Activated T-cell treated with anti-CD3 and anti-CD28 coated beads for 4 hours (primary cell): Measurements from ENCODE around the gene IP6K1.

Experiments
- DNase-seq: peaks from one replicate; pipeline ENCODE4 v3.0.0-alpha.2; 2020

The IP6K1 gene

DNA sequence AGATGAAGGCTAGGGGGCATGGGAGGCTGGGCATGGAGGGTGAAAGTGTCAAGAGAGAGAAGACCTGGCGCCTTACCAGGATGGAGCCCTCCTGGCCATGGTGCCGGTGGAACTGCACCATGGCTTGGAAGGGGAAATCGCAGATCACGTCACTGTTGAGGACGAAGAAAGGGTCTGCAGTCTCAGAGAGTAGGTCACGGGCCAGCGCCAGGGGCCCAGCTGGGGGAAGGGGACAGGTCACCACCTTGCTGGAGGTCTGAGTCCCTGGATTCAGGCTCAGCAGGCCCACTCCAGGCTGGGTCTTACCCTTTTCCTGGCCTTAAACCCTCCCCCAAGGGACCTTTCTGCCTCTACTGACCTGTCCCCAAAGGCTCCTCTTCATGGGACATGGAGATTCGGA, 63.4 kb downstream of the IP6K1 start:
- DNase-seq, result no peak

DNA sequence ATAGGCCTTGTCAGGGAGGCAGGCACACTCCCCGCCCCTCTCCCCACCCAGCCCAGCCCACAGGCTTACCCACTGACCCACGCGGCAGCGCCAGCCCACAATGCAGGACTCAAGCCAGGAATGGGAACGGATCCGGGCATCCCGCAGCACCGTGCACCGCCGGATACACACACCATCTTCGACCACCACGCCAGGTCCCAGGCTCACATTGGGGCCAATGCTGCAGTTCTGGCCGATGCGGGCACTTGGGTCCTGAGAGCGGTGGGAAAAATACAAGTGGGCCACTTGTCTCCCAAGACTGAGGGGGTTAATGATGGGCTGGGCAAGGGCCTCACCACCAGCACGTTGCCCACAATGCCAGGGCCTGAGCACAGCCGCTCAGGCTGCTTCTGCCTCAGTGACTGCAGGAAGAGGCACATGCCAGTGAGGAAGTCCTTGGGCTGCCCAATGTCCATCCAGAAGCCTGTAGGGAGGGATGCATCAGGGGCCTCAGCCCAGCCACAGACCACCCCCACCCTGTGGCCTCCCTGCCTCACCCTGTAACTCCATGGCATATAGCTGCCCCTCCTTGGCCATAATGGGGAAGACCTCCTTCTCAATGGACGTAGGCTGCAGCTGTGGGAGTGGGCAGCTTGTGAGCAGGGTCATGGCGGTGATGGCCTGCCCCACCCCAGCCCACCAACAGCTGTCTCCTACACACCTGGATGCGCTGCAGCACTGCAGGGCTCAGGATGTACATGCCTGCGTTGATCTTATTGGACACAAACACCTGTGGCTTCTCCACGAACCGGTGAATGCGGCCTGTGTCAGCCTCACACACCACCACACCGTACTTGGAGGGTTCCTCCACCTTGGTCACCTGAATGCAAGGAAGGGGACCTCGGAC, 64.2 kb downstream of the IP6K1 start:
- DNase-seq, result no peak

DNA sequence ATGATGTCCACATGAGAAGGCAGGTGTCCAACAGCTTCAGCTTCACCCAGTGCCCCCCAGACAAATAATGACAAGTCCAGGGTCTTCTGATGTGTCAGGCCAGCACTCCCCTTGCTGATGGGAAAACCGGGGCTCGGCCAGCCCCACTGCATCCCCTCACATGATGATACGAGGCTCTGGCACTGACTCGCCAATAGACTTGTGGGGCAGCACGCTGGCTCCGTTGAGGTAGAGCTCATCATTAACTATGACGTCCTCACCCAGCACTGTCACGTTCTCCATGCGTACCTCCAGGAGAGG, 64.8 kb downstream of the IP6K1 start:
- DNase-seq, result no peak

DNA sequence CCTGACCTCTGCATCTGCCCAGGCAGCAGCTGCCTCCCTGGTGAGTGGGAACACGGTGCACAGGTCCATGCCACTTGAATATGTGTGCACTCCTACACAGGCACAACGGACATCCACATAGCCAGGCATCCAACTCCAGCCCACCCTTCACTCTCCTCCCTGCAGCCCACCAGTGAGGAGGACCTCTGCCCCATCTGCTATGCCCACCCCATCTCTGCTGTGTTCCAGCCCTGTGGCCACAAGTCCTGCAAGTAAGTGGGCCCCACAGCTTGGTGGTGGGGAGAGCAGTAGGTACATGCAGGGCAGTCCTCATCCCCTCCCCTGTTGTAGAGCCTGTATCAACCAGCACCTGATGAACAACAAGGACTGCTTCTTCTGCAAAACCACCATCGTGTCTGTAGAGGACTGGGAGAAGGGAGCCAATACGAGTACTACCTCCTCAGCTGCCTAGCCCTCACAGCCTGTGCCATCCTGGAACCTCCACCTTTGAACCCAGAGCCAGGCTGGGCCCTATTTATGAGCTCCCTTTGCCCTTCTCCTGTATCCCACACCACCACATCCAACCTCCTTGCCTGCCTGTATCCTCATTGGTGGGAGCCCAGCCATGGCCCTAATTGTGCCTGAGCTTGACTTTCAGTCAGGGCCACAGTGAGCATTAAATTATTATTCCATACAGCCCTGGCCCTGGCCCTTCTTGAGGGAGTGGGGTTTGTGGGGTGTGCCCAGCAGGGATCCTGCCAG, 65.3 kb downstream of the IP6K1 start:
- DNase-seq, result no peak

DNA sequence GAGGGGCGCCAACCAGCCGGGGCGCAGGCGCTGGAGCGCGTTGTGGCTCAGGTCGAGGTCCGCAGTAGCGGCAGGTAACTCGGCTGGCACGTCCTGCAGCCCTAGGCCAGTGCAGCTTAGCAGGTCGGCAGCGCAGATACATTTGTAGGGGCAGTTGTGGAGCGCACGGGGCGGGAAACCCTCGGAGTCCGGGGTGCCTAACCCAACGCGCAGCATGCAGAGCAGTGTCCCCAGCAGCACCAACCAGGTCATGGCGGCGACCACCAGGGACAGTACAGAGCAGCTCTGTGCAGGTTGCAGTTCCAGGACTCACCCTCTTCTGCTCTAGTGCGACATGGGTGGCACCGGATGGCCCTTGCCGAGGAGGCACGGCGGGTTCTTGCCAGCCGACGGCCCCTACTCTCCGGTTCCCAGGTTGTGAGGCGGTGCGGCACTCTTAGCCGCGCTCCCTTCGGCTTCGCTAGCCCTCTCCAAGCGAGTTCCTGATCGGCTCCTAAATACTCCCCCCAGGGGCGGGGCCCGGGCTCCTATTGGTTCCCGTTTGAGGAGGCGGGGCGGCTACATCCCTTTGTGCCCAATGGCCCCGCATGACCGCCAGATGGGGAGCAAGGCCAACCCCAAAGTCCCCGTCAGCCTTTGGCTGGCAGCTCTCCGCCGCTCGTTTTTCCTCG, 67.0 kb downstream of the IP6K1 start, which contains the start of gene AMIGO3:
TSS of gene AMIGO3 (minus strand) at position 471 of the 671 bp plus-strand sequence. CDS start at position 252, 219 bp downstream.
- peak; percentile 84 for DNase-seq

DNA sequence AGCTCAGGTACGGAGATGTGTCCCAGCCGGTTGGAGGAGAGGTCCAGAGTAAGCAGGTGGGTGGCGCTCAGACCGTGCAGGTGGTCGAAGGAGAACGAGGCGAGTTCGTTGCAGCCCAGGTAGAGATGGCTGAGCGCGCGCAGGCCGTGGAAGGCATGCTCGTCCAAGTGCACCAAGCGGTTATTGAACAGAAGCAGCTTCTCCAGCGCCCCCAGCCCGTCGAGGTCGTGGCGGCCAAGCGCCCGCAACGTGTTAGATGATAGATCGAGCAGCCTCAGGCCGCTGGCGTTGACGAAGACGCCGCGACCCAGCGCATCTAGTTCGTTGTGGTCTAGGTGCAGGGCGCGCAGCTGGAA, 67.5 kb downstream of the IP6K1 start:
- no peak for DNase-seq

DNA sequence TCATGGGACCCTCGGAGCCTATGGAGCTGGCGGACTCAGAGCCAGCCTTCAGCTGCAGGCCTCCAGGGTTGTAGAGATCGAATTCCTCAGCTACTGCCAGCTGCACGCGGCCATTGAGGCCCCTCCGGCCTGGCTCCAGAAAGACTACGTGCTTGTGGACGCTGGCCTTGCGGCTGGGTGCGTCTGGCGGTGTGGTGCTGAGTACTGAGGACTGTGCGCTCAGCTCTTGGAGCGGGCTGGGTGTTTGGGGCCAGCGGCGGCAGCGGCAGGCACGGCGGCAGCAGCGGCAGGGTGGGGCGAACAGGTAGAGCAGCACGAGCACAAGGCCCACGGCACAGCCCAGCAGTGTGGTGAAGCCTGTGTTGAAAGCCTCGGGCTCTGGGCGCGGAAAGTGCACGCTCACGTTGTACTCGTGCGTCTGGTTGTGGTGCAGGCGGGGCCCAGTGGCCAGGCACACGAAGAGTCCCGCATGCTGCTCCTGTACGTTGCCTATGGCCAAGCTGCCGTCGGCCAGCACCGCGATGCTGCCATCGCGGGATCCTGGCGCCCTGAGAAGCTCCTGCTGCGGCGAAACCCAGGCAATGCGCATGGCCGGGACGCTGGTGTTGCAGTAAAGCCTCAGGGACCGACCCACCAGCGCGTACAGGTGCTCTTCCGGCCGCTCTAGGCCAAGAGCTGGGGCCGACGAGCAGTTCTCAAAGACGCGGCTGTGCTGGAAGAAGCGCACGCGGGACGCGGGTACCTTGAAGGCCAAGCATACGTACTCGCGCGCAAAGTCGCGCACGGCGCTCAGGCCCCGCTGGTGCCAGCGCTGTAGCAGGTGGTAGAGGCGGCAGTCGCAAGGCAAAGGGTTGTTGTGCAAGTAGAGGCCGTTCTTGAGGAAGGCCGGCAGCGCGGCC, 68.1 kb downstream of the IP6K1 start:
- no peak for DNase-seq

DNA sequence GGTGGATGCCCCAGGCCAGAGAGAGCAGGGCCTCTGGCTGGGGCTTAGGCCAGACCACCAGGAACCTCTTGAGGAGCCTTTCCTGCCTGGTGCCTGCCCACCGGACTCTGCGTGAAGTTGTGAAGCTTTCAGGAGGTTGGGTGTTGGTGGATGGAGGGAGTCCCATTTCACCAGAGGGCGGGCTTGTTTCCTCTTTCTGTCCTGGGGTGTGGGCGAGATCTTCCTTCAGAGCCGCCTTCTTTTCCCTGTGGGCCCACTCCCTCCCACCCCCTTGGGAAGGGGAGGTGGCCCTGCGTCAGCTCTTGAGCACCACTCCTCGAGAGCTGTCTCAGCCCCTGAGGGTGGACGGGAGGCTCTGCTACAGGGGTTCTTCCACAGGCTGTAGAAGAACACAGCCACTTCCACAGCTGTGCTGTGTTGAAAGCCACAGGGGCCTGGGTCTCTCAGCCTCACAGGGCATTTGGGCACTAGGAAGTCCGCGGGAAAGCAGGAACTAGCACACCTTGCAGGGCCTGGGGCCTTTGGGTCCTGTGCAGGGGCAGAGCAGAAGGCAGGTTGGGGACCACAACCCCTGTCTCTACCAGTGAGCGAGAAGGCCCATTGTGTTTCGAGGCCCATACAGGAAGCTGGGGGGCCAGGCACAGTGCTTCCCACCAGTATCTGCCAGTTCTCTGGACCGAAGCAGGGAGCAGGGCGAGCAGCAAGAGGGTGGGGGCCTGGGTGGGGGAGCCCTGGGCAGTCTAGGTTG, 69.0 kb downstream of the IP6K1 start:
- DNase-seq, result no peak

DNA sequence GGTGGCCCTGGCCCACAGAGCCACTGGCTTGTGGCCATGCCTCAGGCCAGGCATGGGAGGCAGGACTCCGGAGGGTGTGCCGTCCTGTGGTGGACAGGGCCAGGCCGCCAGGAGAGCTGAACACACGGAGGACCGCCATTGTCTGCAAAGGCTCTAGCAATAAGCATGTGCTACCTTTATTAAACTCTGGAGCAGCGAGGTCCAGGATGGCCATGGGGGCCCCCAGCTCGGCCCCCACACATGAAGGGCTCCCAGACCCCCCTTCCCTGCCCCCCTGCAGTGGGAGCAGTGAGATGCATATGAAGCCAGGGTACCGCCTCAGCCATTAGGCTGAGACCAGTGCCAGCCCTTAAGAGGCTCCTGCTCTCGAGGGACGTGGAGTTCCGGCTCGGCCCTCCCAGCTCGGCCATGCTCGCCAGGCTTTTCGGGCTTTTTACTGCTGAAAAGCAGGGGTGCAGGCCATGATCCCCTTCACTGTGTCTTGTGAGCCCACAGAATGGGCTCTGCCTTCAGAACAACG, 69.6 kb downstream of the IP6K1 start:
- DNase-seq, result no peak

DNA sequence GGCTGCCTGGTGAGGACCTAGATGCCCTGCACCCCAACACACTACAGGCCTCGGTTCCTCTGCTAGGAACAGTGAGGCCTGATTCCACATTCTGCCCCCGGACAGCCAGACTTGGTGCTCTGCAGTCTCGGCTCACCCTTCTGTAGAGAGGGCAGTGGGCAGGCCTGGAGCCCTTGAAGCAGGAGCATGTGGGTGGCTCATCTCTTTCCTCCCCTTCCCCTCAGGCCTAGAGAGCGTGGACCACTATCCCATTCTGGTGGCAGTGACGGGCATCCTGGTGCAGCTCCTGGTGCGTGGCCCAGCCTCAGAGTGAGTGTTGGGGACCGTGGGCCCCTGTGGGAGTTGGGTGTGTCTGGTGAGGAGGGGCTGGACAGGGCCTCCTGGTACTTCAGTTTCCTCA, 70.2 kb downstream of the IP6K1 start:
- DNase-seq, result no peak

DNA sequence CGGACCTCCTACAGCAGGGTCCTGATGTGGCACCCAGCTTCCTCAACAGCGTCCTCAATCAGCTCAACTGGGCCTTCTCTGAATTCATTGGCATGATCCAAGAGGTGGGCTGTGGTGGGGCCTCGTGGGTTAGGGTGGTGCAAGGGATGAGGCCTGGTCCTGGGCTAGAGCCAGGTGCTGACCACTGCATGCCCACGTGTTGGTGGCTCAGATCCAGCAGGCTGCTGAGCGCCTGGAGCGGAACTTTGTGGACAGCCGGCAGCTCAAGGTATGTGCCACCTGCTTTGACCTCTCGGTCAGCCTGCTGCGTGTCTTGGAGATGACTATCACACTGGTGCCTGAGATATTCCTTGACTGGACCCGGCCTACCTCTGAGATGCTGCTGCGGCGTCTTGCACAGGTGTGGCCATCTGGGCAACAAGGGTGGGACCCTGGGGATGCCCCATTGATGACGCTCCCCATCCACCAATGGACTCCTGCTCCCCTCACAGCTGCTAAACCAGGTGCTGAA, 70.7 kb downstream of the IP6K1 start:
- no peak for DNase-seq

DNA sequence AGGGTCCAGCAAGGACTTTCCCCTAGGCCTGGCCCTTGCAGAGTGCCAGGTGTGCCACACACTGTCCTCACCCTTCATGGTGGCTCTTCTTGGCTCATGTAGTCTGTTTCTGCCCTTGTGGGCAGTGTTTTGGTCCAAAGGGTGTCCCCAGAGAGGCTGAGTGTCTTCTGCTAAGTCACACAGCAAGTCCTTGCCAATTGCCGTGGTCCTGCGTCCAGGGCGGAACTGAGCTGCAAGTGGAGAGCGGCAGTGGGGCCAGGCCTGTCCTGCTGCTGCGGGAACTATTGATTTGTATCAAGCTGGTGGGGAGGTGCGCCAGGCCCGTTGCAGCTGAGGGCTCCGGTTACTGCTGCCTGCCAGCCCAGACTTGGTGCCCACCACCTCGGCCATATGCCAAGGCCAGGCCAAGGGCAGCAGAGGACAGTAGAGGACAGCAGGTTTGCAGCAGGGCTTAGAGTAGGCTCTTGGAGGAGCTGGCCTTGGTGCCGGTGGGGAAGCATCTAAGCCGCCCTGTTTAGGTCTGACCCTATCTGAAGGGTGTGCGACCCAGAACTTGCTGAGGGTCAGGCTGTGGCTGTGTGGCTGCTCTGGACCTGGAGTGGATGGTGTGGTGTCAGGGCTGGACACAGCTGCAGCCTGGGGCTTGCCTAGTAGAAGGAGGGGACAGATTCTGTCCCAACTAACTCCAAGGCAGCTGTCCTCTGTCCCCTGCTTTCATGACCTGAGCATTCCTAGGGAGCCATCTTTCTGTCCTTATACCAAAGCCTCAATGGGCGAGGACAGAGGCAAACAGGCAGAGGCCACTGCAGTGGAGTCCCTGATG, 71.4 kb downstream of the IP6K1 start:
- DNase-seq, result no peak

DNA sequence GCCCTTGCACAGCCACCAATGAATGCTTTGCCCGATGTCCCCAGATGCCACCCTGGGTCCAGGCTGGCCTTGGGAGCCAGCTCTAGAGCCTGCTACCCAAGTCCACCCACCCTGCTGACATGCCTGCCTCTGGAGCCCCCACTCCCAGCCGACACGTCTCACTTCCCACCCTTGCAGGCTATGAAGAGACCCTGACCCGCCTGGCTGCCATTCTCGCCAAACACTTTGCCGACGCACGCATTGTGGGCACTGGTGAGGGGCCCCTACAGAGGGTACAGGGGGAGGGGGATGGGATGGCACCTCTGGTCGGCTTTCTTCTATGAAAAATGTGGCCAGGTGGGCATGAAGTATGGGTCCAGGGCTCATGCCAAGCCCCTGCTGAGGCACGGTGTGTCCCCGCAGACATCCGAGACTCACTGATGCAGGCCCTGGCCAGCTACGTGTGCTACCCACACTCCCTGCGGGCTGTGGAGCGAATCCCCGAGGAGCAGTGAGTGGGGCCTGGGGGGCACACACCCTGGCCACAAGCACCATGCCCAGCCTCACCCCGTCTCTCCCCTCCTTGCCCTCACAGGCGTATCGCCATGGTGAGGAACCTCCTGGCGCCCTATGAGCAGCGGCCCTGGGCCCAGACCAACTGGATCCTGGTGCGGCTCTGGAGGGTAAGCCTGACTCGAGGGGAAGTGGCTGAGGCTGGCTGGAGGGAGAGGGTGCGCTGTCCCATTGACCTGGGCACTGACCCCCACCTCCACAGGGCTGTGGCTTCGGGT, 72.8 kb downstream of the IP6K1 start:
- DNase-seq, result no peak

DNA sequence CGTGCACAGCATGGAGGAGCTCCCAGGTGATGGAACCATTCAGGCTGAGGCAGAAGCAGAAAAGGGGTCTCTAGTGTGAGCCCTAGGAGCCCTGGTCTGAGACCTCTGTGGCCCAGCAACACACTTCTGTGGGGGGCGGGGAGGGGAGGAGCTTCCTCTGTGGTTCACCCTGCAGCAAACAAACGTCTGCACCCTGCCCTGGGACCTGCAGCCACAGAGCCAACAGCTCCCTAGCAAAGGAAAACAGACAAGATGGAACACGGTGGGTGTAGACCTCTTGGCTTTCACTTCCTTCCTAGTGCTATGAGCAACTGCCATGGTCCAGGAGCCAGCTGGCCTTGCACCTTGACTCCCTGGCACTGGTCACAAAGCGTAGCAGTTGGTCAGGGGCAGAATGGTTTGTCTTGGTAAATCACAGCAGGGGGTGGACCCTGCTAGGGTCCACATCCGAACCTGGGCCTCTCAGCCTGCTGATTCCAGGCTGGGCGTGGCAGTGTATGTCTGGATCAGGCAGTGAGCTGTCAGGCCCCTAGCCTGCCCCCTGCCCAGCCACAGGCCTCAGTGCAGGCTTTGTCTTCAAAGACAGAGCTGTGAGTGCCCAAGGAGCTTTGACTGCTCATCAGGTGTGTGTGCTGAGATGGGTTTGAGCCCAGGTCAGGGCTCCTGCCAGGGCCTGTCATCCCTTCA, 73.6 kb downstream of the IP6K1 start:
- DNase-seq, result no peak

DNA sequence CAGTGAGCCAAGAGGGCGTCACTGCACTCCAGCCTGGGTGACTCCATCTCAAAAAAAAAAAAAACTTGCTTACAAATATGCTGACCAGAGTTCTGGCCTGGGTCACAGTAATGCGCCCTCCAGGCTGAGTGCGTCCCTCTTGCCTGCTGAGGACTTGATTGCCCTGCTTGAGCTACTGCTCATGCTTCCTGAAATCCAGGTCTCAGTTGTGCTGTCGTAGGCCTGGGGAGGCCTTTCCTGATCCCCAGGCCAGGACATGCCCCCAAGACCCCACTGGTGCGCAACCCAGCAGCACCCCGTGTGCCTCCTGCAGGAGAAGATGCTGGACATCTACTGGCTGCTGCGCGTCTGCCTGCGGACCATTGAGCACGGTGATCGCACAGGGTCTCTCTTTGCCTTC, 74.2 kb downstream of the IP6K1 start:
- DNase-seq, result no peak

DNA sequence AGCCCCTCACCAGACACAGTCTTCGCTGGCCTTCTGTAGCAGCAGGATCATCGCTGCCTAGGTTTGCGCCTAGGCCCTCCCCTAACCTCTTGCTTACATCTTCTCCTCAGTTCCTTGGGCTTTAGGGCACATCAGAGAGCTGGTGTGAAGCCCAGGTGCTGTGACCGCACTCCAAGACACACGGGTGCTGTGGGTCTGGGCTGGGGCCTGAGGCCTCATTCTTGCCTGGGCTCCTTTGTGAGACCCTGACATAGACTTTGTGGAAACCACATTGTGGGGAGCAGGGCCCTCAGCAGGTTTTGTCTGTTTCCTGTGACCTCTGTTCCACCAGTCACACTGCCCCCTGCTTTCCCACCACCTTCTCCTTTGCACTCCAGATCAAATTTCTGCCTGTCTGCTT, 74.9 kb downstream of the IP6K1 start:
- DNase-seq, result no peak

DNA sequence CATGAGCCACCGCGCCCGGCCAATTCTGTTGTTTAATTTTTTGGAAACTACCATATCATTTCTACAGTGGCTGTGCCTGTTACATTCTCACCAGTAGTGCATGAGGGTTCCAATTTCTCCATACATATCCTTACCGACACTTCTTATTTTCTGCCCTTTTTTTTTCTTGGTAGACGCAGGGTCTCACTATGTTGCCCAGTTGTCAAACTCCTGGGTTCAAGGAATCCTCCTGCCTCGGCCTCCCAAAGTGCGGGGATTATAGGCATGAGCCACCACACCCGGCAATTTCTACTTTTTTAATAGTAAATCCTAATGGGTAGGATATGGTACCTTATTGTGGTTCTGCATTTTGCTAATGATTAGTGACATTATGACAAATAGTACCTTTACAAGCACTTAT, 76.5 kb downstream of the IP6K1 start:
- no peak for DNase-seq

DNA sequence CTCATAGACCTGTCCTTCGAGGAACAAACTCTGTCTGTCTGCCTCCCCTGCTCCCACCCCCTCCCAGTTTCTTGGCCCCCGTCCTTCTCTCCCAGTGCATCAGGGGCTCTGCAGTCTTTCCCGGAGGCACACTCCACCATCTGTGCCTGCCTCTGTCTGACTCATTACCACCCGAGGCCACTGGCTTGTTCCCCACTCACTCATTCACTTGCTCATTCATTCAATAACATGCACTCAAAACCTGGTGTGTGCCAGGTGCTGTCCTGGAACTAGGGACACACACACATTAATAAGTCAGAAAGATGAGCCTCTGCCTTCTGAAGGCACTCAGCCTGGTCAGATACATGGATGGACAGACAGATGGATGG, 79.2 kb downstream of the IP6K1 start:
- DNase-seq, result no peak

DNA sequence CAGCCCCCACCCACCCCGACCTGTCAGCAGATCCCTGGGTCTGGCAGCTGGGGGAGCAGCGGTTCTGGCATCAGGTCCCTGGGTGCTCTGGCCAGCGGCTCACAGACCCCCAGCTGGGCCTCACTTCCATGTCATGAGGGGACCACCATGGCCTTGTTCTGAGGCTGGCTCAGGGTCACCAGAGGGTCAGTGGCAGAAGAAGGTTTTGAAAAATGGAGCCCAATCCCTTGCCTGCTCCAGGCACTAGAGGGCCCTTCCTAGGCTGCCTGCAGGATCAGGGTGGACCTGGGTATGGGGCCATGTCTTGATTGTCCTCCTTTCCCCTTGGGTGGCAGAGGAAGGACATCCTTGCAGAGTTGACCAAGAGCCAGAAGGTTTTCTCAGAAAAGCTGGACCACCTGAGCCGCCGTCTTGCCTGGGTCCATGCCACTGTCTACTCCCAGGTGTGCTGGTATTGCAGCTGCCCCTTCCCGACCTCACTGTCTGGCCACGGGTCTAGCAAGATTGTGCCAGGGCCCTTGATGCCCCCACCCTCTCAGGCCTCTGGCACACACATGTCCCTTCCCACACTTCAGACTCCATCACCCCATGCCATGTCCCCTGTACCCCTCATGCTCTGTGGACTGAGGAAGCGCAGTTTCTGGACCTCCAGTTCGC, 79.8 kb downstream of the IP6K1 start:
- DNase-seq, result no peak
